HG03097 (cell line): ENCODE data around the gene KRTAP1-5.
"Not testable (repeated sequence)": the region's sequence is repeated elsewhere in the genome, so short reads cannot be mapped to it uniquely, and the experiment has no call there.

Experiments used
- ATAC-seq: cut with Tn5 transposase; IDR thresholded peaks from one replicate; pipeline ENCODE4 v1.9.1; 2021; ENCODE audit not compliant: unreplicated experiment, low FRiP score

KRTAP1-5 gene

GRCh38 chr17:41009301-41009760 lies 17.7 kb downstream of the KRTAP1-5 start:
- no peak for ATAC-seq

DNA sequence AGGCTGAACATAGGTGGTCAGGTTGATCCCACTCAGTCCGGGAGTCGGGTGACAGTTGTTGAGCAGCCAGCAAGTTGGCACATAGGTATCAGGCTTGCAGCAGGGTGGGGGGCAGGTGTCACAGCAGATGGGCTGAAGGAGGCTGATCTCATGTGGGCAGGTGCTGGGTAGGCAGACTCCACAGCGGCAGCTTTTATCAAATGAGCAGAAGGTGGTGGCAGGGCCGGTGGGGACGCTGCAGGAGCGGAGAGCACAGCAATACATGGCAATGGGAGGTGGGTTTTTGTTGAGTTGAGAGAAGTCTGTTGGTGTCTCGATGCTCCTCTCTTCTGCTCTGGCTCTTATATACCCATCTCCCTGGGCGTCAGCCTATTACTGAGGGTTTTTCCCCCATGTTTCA lies 18.2 kb downstream of the KRTAP1-5 start, which contains the start of gene KRTAP3-1:
TSS of gene KRTAP3-1 (minus strand) at position 318 of the 400 bp plus-strand sequence. CDS start at position 264, 54 bp downstream.
- no peak for ATAC-seq

- ATAC-seq: no peak
Observed at GRCh38 chr17:41004397-41004796, 22.6 kb downstream of the KRTAP1-5 start.

GRCh38 chr17:41003926-41004325 lies 23.1 kb downstream of the KRTAP1-5 start:
- no peak for ATAC-seq

DNA sequence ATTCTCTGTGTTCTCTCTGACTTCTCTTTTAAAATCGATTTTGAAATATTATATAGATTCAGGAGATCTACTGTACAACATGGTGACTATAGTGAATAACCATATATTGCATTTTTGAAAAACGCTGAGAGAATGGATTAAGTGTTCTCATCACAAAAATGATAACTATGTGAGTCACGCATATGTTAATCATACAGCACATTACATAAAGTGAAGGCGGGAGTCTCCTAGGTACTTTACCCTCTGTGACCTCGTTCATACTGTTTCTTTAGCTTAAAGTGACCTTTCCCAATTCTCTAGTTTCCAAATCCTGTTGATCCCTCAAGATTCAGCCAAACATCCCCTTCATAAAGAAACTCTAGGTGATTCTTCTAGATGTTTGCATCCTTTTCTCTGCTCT lies 24.2 kb downstream of the KRTAP1-5 start:
- ATAC-seq: no peak

DNA sequence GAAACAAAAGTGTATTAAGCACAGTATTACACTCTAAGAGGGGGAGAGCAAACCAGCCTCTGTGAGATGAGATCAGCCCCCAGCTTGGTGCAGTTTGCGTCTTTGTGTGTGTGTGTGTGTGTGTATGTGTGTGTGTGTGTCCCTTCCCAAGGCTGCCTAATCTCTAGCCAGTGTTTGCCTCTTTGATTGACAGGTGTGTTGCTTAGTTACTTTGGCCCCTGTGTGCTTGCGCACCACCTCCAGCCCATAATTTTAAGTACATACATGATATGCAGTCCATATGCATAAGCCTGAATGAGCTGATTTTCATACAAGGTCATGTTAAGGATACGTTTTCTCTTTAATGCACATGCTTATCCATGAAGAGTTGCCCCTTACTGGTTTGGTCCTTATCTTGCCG lies 25.2 kb downstream of the KRTAP1-5 start:
- no peak for ATAC-seq

- not testable (repeated sequence) for ATAC-seq
Observed at GRCh38 chr17:40999563-40999962, 27.4 kb downstream of the KRTAP1-5 start, which contains the start of gene KRTAP3-2. KRTAP3-2 (minus strand) TSS chr17:40999906; CDS start chr17:40999853, 53 bp downstream.

DNA sequence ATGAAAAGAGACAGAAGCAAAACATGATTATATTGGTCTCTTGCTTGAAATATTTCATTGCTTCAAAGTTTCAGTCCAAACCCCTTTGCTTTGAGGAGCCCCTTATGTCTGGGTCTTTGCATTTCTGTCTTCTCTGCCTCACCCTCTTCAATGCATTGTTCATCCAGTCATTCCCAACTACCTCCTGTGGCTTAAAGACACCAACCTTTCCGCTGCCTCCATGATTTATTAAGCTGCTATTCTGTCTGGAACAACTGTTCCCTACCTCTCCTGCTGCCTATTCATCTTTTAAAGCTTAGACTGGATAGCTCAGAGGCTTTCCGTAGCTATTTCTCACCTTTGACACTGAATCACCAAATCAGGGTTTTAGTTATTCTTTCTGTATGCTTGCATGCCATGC lies 29.6 kb downstream of the KRTAP1-5 start:
- ATAC-seq: no peak

GRCh38 chr17:40996829-40997228 lies 30.2 kb downstream of the KRTAP1-5 start:
- no peak for ATAC-seq

DNA sequence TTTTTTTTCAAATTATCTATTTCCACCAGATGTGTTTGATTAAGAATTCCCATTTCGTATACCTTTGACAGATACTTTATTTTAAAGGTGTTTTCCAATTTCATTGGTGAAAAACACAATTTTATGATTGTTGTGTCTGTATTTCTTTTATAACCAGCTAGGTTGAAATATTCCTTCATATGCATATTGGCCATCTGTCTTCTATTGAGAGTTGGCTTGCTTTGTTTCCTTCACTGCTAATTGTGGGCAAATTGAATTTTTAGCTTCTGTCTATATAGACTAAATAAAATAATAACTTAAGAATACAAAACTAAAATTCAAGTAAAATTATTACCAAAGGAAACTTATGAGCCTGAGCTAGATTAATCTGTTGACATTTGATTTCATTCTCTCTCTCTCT lies 31.9 kb downstream of the KRTAP1-5 start:
- ATAC-seq: no peak

GRCh38 chr17:40993839-40994238 lies 33.2 kb downstream of the KRTAP1-5 start, which contains the start of gene KRTAP3-3:
KRTAP3-3 (minus strand) TSS chr17:40994164; CDS start chr17:40994097, 67 bp downstream.
- no peak for ATAC-seq

DNA sequence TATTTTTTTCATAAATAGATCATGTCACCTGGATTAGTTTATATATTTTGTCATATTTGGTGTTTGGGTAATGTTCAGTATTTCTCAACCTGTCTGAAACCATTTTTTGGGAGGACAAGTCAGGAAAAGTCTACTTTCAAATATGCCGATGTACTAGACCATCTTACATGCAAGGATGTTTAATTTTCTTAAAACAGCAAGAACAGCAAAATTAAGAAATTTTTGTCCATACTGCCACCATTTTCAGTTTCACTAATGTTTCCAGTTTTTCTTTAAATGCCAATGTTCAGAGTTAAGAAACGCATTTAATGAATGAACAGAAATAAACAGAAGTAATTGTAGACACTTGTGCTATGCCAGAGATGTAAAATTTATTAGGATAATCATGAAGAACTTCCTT lies 33.9 kb downstream of the KRTAP1-5 start:
- ATAC-seq: no peak

DNA sequence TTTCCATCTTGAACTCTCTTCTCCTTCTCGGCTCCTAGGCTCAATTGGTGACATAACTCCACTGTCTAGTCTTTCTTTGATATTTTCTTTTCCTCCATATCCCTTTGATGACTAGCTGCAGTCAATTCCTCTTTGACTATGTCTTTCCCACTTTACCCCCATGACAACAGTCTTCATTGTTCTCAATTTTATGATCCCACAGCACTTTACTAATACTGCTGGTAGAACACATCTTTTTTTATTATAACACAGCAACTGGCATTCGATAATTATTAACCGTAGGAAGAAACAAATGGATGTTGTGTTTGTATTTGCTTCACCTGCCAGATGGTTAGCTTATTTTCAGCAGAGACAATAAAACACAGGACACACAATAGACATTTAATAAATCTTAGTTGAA lies 34.3 kb downstream of the KRTAP1-5 start:
- no peak for ATAC-seq

DNA sequence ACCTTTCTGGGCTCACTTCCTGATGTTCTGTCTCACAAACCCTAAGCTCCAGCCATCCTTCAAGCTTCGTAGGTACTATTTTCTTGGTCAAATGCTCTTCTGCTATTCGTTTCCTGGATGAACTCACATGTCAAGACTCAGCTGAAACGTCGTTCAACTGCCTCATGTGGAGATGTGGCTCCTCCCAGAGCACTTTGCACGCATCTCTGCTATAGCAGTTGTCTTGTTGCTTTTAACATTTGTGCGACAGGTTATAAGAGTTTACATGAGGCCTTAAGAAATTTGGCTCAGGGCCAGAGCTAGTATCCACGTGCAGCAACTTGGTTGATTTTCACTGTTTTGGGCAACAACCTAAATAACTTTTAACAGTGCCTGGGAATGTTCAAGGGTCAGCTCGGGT lies 40.1 kb downstream of the KRTAP1-5 start:
- ATAC-seq: no peak

- no peak for ATAC-seq
Observed at GRCh38 chr17:40984226-40984625, 42.8 kb downstream of the KRTAP1-5 start, which contains the start of gene KRT40. KRT40 (minus strand) TSS chr17:40984326; CDS start chr17:40984273, 53 bp downstream.

GRCh38 chr17:40981115-40981514 lies 45.9 kb downstream of the KRTAP1-5 start:
- no peak for ATAC-seq

- ATAC-seq: no peak
Observed at GRCh38 chr17:40980596-40980995, 46.4 kb downstream of the KRTAP1-5 start.

DNA sequence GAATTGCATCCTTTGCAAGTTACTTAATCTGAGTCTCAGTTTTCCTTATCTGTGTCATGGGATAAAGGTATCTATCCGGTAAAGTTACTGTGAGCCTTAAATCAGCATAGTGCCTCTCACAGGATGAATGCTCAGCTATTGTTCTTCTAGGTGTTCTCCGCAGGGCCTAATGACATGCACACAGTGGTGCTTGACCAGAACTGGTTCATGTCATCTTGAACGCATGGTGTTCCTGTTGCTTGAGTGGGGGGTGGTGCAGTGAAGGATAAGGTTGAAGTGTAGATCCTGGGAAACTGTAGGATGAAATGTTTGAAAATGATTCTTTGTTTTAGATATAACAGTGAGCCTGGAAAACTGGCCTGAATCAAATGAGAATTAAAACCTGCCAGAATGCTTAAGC lies 46.9 kb downstream of the KRTAP1-5 start:
- no peak for ATAC-seq

GRCh38 chr17:40978575-40979151 lies 48.3 kb downstream of the KRTAP1-5 start:
- no peak for ATAC-seq
